HepG2 (cell line): Measurements from ENCODE around the gene CPZ. TPM values are rescaled to one million over a fixed set of nuclear protein-coding genes. Genes with fewer than 3 reads are reported as not detected.

Experiments used
- ATAC-seq: fragments of 200-7000 bp; cut with Tn5 transposase; 3 replicates; pipeline ENCODE4 v1.9.1; 2020; ENCODE audit warnings: mild to moderate bottlenecking, moderate library complexity
- BruUV-seq: library from RNA; stranded (reverse); fragments of 400-500 nt; replicated peaks from 2 replicates; lab custom pipeline; 2021; lab: Mats Ljungman, UMichigan
- CTCF ChIA-PET: fragments of 300-600 bp; formaldehyde crosslinking; extraction: SDS; loops from one replicate; lab custom pipeline; 2021; ENCODE audit warnings: low total read pairs, inconsistent platforms, low intra/inter-chr PET ratio; lab: Yijun Ruan, JAX
- POLR2A ChIA-PET: fragments of 350-600 bp; sonication (Branson Sonifier 250); formaldehyde crosslinking; loops from one replicate; lab custom pipeline; 2020; ENCODE audit warnings: antibody characterized with exemption, inconsistent platforms; lab: Yijun Ruan, JAX
- DNase-seq: peaks from one replicate; pipeline ENCODE4 v3.0.0-alpha.2; 2015; ENCODE audit warnings: low spot score
- FAIRE-seq: peaks from 3 replicates; lab custom pipeline; 2011; peaks lifted over from hg19 to GRCh38; lab: Jason Lieb, UNC
- H2AFZ ChIP-seq: one replicate; pipeline ENCODE4 v1.6.1; 2011; ENCODE audit warnings: low read length, inconsistent platforms
- H3K27ac ChIP-seq: fragments of 300-600 bp; 3 replicates; pipeline ENCODE4 v1.8.0; 2011; ENCODE audit warnings: mixed run types, mild to moderate bottlenecking, mixed read lengths, low read length, inconsistent platforms; ENCODE audit not compliant: insufficient read depth; ENCODE audit errors: extremely low read length
- H3K27me3 ChIP-seq, 2 experiments: fragments of 200-600 bp in 1 of 2; 2 replicates in 1 of 2; 3 replicates in 1 of 2; pipeline versions ENCODE4 v1.6.0 to v1.8.0; 2011; ENCODE audit warnings: low read length in 2 of 2, mild to moderate bottlenecking in 2 of 2, moderate library complexity in 2 of 2, inconsistent platforms in 1 of 2; ENCODE audit not compliant: insufficient read depth in 2 of 2, control insufficient read depth in 1 of 2
- H3K36me3 ChIP-seq, 2 experiments: fragments of 200-600 bp in 1 of 2; replicated peaks in 1 of 2; 2 replicates in 1 of 2; 3 replicates in 1 of 2; pipeline versions ENCODE4 v1.5.1 to v1.8.0; 2011; ENCODE audit warnings: low read length in 2 of 2, inconsistent platforms in 1 of 2; ENCODE audit not compliant: insufficient read depth in 2 of 2, control insufficient read depth in 1 of 2
- H3K4me1 ChIP-seq: 2 replicates; pipeline ENCODE4 v1.5.1; 2012; ENCODE audit warnings: low read length, inconsistent platforms; ENCODE audit not compliant: insufficient read depth
- H3K4me2 ChIP-seq: 2 replicates; pipeline ENCODE4 v1.6.0; 2011; ENCODE audit warnings: low read depth, low read length, inconsistent platforms
- H3K4me3 ChIP-seq, 3 experiments: fragments of 200-600 bp in 1 of 3; sonication (generic), shearing (Covaris generic) in 1 of 3; replicated peaks in 1 of 3; 2 replicates each; pipeline ENCODE4 v1.5.1; 2011 to 2016; ENCODE audit warnings: low read length in 3 of 3, inconsistent platforms in 2 of 3, low read depth in 2 of 3, mild to moderate bottlenecking in 2 of 3, control low read depth in 1 of 3, mixed read lengths in 1 of 3; ENCODE audit not compliant: insufficient read depth in 1 of 3
- H3K79me2 ChIP-seq: one replicate; pipeline ENCODE4 v1.6.1; 2011; ENCODE audit warnings: low read length, inconsistent platforms; ENCODE audit not compliant: insufficient read depth
- H3K9ac ChIP-seq: 2 replicates; pipeline ENCODE4 v1.6.0; 2011; ENCODE audit warnings: mild to moderate bottlenecking, low read depth, low read length, inconsistent platforms; ENCODE audit not compliant: insufficient read depth
- H3K9me3 ChIP-seq: 2 replicates; pipeline ENCODE4 v1.5.1; 2012; ENCODE audit warnings: mild to moderate bottlenecking, low read length
- H4K20me1 ChIP-seq: 2 replicates; pipeline ENCODE4 v1.6.0; 2011; ENCODE audit warnings: inconsistent platforms, mild to moderate bottlenecking, low read length, moderate library complexity; ENCODE audit not compliant: insufficient read depth
- AHR ChIP-seq: IDR thresholded peaks from 2 replicates; pipeline ENCODE4 v1.6.1; 2018; ENCODE audit warnings: missing genetic modification reagents, missing compliant biosample characterization
- KLF16 ChIP-seq, 2 experiments: sonication (generic) in 1 of 2; formaldehyde crosslinking in 1 of 2; IDR thresholded peaks; 2 replicates each; pipeline versions ENCODE4 v1.6.1 to v1.8.0; 2016 to 2023; ENCODE audit warnings: missing genetic modification reagents in 2 of 2, missing compliant biosample characterization in 1 of 2
- NFAT5 ChIP-seq: sonication (generic); formaldehyde crosslinking; IDR thresholded peaks from 2 replicates; pipeline ENCODE4 v1.4.0; 2020; ENCODE audit warnings: missing genetic modification reagents
- SAFB2 ChIP-seq: sonication (generic); formaldehyde crosslinking; IDR thresholded peaks from 2 replicates; pipeline ENCODE4 v1.5.1; 2020; ENCODE audit warnings: missing genetic modification reagents, low read depth, mild to moderate bottlenecking, borderline replicate concordance
- TCF12 ChIP-seq, 2 experiments: fragments of 450-650 bp in 1 of 2; sonication (generic) in 1 of 2; formaldehyde crosslinking in 1 of 2; IDR thresholded peaks; 2 replicates each; pipeline versions ENCODE4 v1.6.1 to v1.8.0; 2017 to 2022; ENCODE audit warnings: antibody characterized with exemption in 1 of 2, mild to moderate bottlenecking in 1 of 2, missing genetic modification reagents in 1 of 2, moderate library complexity in 1 of 2
- TIGD3 ChIP-seq: sonication (generic); formaldehyde crosslinking; IDR thresholded peaks from 2 replicates; pipeline ENCODE4 v1.5.1; 2020; ENCODE audit warnings: mild to moderate bottlenecking, missing genetic modification reagents, borderline replicate concordance
- ZNF225 ChIP-seq: sonication (generic); formaldehyde crosslinking; IDR thresholded peaks from 2 replicates; pipeline ENCODE4 v1.4.0; 2020; ENCODE audit warnings: mild to moderate bottlenecking, missing genetic modification reagents
- ZNF605 ChIP-seq: sonication (generic); formaldehyde crosslinking; IDR thresholded peaks from 2 replicates; pipeline ENCODE4 v1.8.0; 2022; ENCODE audit warnings: mild to moderate bottlenecking, missing genetic modification reagents
- ZNF607 ChIP-seq: sonication (generic); formaldehyde crosslinking; IDR thresholded peaks from 2 replicates; pipeline ENCODE4 v1.5.1; 2020; ENCODE audit warnings: missing genetic modification reagents, mild to moderate bottlenecking, borderline replicate concordance
- ZNF740 ChIP-seq: sonication (generic); formaldehyde crosslinking; IDR thresholded peaks from 2 replicates; pipeline ENCODE4 v1.4.0; 2020; ENCODE audit warnings: missing genetic modification reagents
- WGBS: methylation state at CpG from one replicate; pipeline ENCODE4 v1.1.6; 2017; ENCODE audit warnings: low lambda C conversion rate; 5-methylcytosine and 5-hydroxymethylcytosine counted together
- in situ Hi-C: cut with HindIII; loops from 2 replicates; pipeline ENCODE4 v1.10.0; 2017; ENCODE audit warnings: low pct_unique_long_range_greater_than_20kb; ENCODE audit not compliant: extremely low pct_ligation_motif_present
- intact Hi-C: fragments of 100-400 bp; cut with micrococcal nuclease; formaldehyde crosslinking; loops from one replicate; pipeline ENCODE4 v1.10.0; 2022; ENCODE audit not compliant: unreplicated experiment
- polyA plus RNA-seq, 8 experiments: library from polyadenylated mRNA; depleted of rRNA in 3 of 8; stranded (reverse) in 7 of 8; unstranded in 1 of 8; fragments of >200 nt; fragmentation: Illumina TruSeq in 4 of 8; extraction: Trizol in 4 of 8; gene quantifications; 2 replicates each; pipeline versions ENCODE4 v1.2.1 to v1.2.3, GENCODE V29; 2011 to 2016; ENCODE audit warnings: low read depth in 4 of 8, missing spikeins in 1 of 8, mixed read lengths in 1 of 8; ENCODE audit not compliant: insufficient read depth in 1 of 8
- total RNA-seq, 5 experiments: library from RNA; depleted of rRNA; stranded (reverse); fragments of >200 nt; fragmentation: Illumina TruSeq; extraction: Trizol; gene quantifications; 2 replicates each; pipeline ENCODE4 v1.2.3, GENCODE V29; 2016; ENCODE audit warnings: low read depth in 1 of 5
- TF ChIP-seq, protein P1 (sequence below): IDR thresholded peaks from 2 replicates; pipeline ENCODE4 v1.6.1; 2016
- TF ChIP-seq, protein P2 (sequence below): sonication (generic); formaldehyde crosslinking; IDR thresholded peaks from 2 replicates; pipeline ENCODE4 v1.4.0; 2020; ENCODE audit warnings: missing genetic modification reagents

The CPZ gene
- total and polyA plus RNA-seq, 2 of the 13 experiments (the other 11 are each of a cell fraction or from before 2014, with no cell fraction given), result 0.58 to 0.61 TPM

DNA sequence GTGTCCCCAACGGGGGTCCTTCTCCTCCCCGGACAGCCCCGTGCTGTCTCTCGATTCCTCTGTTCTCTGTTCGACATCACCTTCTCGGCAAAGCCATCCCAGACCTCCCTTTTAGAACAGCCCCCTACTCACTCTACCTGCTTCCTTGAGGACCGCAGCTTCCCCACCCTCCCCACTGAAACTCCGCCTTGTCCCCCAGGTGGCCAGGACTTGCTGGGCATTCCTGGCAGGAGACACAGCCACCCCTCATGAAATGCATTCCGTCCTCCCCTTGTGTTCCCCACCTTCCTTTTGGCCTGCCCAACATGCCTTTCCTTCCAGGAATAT lies 47.2 kb upstream of the CPZ start (continued):
- TF ChIP-seq, protein P1, sequence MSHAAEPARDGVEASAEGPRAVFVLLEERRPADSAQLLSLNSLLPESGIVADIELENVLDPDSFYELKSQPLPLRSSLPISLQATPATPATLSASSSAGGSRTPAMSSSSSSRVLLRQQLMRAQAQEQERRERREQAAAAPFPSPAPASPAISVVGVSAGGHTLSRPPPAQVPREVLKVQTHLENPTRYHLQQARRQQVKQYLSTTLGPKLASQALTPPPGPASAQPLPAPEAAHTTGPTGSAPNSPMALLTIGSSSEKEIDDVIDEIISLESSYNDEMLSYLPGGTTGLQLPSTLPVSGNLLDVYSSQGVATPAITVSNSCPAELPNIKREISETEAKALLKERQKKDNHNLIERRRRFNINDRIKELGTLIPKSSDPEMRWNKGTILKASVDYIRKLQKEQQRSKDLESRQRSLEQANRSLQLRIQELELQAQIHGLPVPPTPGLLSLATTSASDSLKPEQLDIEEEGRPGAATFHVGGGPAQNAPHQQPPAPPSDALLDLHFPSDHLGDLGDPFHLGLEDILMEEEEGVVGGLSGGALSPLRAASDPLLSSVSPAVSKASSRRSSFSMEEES (CRISPR knock-in tag), result no peak
- TF ChIP-seq, protein P2, sequence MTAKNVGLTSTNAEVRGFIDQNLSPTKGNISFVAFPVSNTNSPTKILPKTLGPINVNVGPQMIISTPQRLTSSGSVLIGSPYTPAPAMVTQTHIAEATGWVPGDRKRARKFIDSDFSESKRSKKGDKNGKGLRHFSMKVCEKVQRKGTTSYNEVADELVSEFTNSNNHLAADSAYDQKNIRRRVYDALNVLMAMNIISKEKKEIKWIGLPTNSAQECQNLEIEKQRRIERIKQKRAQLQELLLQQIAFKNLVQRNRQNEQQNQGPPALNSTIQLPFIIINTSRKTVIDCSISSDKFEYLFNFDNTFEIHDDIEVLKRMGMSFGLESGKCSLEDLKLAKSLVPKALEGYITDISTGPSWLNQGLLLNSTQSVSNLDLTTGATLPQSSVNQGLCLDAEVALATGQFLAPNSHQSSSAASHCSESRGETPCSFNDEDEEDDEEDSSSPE, result no peak
- TF ChIP-seq ZNF605 (CRISPR knock-in tag) (no peak), AHR (CRISPR knock-in tag) (no peak), SAFB2 (CRISPR knock-in tag) (no peak), KLF16 (CRISPR knock-in tag; IDR thresholded peaks at IDR 0.05) (no peak), ZNF225 (no peak), ZNF740 (CRISPR knock-in tag) (no peak)
- TF ChIP-seq, all 625 proteins: peak for 0

- no peaks in the 10 kb centered on the region for H3K4me1 ChIP-seq
- ATAC-seq, result no peak
- ChIA-PET CTCF (interaction anchor here (1.8 kb wide), 1 partner anchor 79 kb away, joined by 11 read pairs; no protein-coding TSS in a partner anchor), POLR2A (no interaction called here)
- no peak overlapping the region for H3K4me3 ChIP-seq
- no peaks in the 10 kb centered on the region for H3K9me3 ChIP-seq
- H4K20me1 ChIP-seq, result no peaks in the 10 kb centered on the region
- in situ Hi-C loops, result loop anchor here (10.0 kb wide), 1 partner anchor 72 kb away; no protein-coding TSS in a partner anchor
- H2AFZ ChIP-seq, result no peak overlapping the region
- H3K27me3 ChIP-seq, result peaks cover 2 to 47% of the 10 kb centered on the region in 2 experiments
- no peaks in the 10 kb centered on the region for H3K36me3 ChIP-seq
- no peaks in the 10 kb centered on the region for H3K79me2 ChIP-seq
- H3K27ac ChIP-seq, result no peak overlapping the region
- no TSS peak for BruUV-seq
- no peak for DNase-seq
- no peak for FAIRE-seq
- 3% methylated on average over 6 of the region's 8 CpGs for WGBS
- H3K9ac ChIP-seq, result no peak overlapping the region
- H3K4me2 ChIP-seq, result no peak overlapping the region
- intact Hi-C loops, result no loop called here
- TF ChIP-seq TIGD3 (CRISPR knock-in tag), result no peak
- no peak for TF ChIP-seq NFAT5
- no peak for TF ChIP-seq TCF12 (IDR thresholded peaks at IDR 0.05)
- TF ChIP-seq TCF12 (CRISPR knock-in tag; IDR thresholded peaks at IDR 0.05), result no peak
- TF ChIP-seq ZNF607, result no peak
These were observed 45.8 kb upstream of the CPZ start for GRCh38 chr4:8546766-8547107.
